GM21619 (cell line): ENCODE results near the gene PRKN.

Source experiments
- ATAC-seq: cut with Tn5 transposase; IDR thresholded peaks from one replicate; pipeline ENCODE4 v1.9.1; 2021; ENCODE audit not compliant: unreplicated experiment

The PRKN gene

GRCh38 chr6:161750686-161751085 lies 976.9 kb downstream of the PRKN start:
- ATAC-seq: no peak

- ATAC-seq: no peak
Observed at GRCh38 chr6:161749576-161749975, 978.0 kb downstream of the PRKN start.

- no peak for ATAC-seq
Observed at GRCh38 chr6:161748535-161749416, 978.8 kb downstream of the PRKN start.

GRCh38 chr6:161747506-161747905 lies 980.1 kb downstream of the PRKN start:
- no peak for ATAC-seq

GRCh38 chr6:161745594-161746141 lies 981.9 kb downstream of the PRKN start:
- ATAC-seq: no peak

GRCh38 chr6:161745128-161745527 lies 982.4 kb downstream of the PRKN start:
- no peak for ATAC-seq

GRCh38 chr6:161744211-161745067 lies 983.1 kb downstream of the PRKN start:
- ATAC-seq: no peak

- ATAC-seq: no peak
Observed at GRCh38 chr6:161743509-161744178, 983.9 kb downstream of the PRKN start.

GRCh38 chr6:161740486-161740885 lies 987.1 kb downstream of the PRKN start:
- no peak for ATAC-seq

- no peak for ATAC-seq
Observed at GRCh38 chr6:161736781-161737292, 990.7 kb downstream of the PRKN start.

GRCh38 chr6:161736326-161736725 lies 991.2 kb downstream of the PRKN start:
- ATAC-seq: no peak

- no peak for ATAC-seq
Observed at GRCh38 chr6:161732594-161732993, 995.0 kb downstream of the PRKN start.

- ATAC-seq: no peak
Observed at GRCh38 chr6:161727083-161727833, 1000.3 kb downstream of the PRKN start.

GRCh38 chr6:161722394-161722793 lies 1005.2 kb downstream of the PRKN start:
- no peak for ATAC-seq

- ATAC-seq: no peak
Observed at GRCh38 chr6:161721511-161721910, 1006.1 kb downstream of the PRKN start.

GRCh38 chr6:161716176-161716575 lies 1011.4 kb downstream of the PRKN start:
- no peak for ATAC-seq

GRCh38 chr6:161711938-161712337 lies 1015.6 kb downstream of the PRKN start:
- ATAC-seq: no peak

- no peak for ATAC-seq
Observed at GRCh38 chr6:161711515-161711914, 1016.1 kb downstream of the PRKN start.

GRCh38 chr6:161710698-161711097 lies 1016.9 kb downstream of the PRKN start:
- no peak for ATAC-seq

- ATAC-seq: no peak
Observed at GRCh38 chr6:161701056-161701455, 1026.5 kb downstream of the PRKN start.
